LHCN-M2 (cell line): ENCODE measurements around the gene MFRP. TPM values are rescaled to one million over a fixed set of nuclear protein-coding genes. Genes with fewer than 3 reads are reported as not detected.

Source experiments
- DNase-seq: peaks from one replicate; pipeline ENCODE4 v3.0.0-alpha.2; 2012; ENCODE audit warnings: low read depth
- total RNA-seq: library from RNA; depleted of rRNA; stranded (reverse); fragments of >200 nt; gene quantifications from 2 replicates; pipeline ENCODE4 v1.2.3, GENCODE V29; 2014

MFRP gene
- total RNA-seq, 1 experiment from 2014 or later: not detected

DNA sequence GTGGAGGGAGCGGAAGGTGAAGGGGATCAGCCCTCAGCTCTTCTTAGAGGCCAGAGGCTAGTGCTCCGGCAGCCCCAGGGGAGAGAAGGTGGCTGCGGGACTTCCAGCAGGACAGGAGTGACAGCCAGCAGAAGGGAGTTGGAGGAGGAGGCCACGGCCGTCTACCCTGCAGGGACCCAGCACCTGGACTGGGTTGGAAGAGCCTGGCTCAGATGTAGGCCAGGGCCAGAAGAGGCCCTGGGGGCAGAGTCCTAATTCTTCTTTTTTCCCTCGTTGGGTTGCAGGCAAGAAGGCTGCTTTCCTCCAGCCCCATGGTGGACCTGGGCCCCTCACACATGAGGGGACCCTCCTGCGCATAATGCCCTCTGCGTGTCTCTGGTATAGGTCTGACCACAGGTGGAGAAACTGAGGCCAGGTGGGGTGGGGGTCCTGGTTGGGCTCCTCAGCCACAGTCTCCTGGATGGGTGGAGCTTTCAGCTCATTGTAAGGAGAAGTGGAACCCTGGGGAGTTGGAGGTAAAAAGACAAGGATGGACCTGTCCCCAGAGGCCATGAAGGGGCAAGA, 27.3 kb downstream of the MFRP start:
- DNase-seq: no peak

DNA sequence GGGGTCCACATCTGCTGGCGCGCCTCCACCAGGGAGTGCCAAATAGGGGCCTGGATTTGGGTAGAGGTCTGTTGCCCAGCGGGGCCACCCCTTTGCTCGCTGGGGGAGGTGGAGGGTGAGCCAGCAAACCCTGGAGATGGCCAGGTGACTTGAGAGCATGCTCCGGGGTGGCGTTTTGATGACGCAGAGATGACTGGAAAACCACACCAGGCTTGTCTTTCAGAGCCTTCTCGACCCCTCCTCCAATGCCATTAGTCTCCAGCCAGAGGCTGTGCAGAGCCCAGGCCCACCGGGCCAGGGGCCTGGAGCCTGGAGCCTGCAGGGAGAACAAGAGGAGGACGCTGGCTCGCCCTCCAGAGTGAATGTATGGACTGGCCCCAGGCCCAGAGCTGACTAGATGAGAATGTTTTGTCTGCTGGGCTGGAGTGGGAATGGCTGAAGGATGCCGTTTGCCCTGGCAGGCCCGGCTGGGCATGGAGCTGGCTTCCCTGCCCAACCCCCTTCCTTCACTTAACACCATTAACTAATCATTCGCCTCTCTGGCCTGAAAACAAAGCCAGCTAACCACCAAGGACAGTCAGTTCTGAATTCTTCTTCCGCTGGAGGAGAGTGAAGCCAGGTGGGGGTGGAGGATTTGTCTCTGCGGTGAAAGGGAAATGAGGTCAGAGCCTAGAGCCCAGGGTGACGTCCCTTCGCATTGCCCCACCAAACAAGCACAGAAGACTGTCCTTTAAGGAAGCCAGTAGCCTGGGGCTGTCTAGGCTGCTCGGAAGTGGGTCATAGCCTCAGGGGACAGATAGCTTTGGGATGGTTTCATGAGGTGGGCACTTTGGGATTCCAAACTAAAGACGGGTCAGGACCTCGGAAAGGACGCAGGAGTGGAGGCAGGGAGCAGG, 28.0 kb downstream of the MFRP start:
- no peak for DNase-seq

DNA sequence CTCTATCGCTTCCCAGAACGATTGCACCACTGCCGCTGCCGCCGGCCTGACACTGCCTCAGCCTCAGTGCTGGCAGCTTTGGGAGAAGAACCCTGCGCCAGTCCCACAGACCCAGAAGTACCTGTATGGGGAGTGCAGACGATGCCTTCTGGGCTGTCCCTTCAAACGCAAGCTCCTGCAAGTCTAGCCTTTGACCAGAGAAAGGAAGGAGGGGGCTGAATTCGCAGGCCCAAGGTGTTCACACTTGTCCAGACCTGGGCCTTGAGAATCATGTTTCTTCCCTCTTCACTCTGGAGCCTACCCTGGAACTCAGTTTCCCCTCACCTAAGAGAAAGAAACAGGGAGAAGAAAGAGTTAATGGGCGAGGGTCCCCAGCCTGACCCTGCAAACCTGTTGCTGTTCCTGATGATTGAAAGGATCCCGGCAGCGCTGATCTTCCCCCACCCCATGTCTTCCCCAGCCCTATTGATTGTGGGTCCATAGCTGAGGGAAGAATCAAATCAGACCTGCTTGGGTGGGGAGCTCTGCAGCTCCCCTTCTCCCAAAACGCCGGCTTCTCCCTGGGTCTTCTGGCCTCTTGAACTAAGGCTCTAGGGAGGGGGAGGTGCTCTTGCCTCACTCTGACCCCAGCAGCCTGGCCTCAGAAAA, 28.8 kb downstream of the MFRP start:
- no peak for DNase-seq

DNA sequence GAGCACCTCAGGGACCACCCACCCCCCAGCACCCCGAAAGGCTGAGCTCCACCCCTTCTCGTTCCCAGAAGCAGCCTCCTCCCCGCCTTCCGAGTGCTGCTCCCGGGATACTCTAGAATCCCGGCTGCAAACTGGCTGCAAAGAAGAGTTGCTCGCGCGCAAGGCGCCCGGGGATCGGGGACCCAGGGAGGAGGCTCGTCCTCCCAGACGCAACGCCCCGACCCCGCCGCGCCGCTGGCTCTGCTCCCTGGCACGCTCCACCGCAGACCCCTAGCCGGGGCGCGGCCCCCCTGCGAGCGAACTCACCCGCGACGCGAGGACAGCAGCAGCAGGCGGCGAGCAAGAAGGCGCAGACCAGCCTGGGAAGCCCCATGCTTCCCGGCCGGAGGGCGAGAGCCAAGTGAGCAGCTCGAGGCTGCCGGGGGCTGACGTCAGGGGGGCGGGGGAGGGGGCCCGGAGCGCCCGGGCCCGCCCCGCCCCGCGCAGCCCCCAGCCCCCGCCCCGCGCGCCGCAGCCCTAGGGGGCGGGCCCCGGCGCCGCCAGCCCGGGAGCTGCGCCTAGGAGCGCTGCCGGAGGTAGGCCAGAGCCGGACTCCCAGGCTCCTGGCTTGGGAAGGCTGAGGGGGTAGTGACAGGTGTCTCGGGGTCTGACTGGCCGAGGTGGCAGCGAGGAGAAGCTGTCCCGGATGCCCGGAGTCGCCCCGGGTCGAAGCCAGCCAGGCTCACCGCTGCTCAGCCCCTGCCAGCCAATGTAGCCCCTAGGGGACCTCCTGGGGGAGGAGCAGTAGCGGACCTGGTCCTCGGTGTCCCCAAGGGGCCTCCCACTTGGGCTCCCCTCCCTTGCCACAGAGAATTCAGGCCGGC, 29.5 kb downstream of the MFRP start, which contains the start of gene MCAM:
TSS of gene MCAM (minus strand) at position 402 of the 863 bp plus-strand sequence. CDS start at position 373, 29 bp downstream.
- DNase-seq: no peak

DNA sequence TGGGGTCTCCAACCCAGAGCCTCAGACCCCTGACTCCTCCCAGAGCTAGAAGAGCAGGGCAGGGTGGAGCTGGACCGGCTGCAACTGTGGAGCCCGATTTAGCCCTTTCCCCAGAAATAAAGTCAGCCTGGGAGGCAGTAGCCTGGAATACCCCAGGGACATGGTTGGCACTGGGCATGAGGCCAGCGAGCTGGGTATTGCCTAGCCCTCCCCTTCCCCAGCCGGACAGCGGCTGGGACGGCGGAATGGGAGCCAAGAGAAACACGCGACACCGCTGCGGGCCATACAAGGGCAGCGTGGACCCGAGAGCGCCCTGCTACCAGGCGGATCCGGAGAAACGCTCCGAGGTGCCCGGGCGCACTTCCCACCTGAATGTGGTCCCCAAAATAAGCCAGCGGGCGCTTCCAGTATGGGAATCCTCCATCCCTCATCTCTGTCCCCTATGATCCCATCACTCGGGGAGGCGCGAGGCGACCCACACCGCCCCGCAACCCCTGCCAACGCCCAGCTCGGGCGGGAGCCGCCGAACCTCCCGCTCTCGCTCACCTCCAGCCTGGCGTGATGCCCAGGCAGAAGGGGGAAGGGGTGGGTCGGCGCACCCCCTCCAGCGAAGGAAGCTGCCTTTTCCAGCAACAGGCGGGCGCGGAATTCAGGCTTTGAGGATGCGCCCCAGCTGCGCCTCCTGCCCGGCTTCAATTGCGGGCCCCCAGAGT, 30.3 kb downstream of the MFRP start:
- peak; percentile 35 for DNase-seq

DNA sequence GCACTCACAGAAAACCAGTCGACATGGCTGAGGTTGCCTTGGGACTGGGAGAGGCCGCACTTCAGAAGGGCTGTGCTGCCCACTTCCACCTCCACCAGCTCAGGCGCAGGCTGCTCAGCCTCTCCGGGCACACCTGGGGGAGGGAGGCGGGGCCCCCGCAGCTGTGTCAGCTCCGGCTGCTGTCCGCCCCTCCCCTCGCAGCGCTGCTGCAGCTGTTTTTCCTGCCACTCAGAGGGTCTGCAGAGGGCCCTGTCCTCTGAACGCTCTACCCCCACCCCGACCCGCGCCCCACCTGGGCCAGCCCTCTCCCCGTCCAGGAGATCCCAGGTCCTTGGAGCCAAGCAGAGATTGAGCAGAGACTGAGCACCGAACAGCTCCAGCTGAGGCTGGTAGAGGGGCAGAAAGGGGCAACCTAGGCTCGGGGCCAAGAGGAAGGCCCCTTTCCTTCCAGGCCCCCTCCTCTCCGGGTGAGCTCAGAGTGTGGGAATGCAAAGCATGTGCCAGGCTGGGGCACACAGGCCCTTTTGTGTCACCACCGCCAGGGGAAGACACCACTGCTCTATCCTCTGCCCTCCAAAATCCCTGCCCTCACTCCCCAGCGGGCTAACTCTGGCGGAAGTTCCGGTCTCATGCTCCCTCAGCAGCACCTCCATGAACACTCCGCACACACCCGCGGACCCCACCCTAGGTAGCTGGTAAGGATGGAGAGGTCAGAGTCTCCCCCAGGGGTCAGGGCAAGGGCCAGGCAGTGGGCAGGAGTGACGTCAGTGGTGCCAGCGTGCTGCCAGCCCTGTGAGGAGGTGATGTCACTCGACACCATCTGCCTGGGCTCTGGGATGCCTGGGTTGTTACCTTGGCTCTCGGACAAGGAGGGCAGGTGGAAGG, 31.1 kb downstream of the MFRP start:
- no peak for DNase-seq

DNA sequence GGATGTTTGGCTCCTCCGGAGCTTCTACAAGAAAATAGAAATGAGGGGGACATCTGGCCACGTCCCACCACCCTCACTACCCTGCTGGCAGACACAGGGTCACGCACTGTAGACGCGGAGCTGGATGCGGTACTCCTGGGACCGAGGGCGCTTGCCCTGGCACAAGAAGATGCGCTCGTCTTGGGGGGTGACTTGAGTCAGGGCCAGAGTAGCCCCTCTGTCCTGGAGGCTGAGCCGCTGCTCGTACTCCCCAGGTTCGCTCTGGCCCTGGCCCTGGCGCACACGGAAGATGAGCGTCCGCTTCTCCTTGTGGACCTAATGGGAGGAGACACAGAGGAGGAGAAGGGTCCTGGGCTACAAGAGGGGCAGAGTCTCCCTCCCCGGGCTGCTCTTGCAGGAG, 31.8 kb downstream of the MFRP start:
- DNase-seq: no peak

DNA sequence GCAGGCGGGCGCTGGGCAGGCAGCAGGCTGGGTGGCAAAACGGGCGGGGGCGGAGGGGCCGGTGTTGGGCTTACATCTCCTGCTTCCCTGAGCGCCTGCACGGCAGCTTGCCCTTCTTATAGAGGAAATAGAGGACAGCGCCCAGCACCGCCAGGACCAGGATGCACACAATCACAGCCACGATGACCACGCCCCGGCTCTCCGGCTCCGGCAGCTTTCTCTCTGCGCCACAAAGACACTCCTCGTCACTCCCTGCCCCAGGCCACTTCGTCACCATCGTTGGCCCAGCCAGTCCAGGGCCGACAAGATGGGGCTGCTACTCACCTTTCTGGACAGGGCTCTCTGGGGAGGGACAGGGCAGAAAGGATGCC, 35.8 kb downstream of the MFRP start:
- DNase-seq: no peak

DNA sequence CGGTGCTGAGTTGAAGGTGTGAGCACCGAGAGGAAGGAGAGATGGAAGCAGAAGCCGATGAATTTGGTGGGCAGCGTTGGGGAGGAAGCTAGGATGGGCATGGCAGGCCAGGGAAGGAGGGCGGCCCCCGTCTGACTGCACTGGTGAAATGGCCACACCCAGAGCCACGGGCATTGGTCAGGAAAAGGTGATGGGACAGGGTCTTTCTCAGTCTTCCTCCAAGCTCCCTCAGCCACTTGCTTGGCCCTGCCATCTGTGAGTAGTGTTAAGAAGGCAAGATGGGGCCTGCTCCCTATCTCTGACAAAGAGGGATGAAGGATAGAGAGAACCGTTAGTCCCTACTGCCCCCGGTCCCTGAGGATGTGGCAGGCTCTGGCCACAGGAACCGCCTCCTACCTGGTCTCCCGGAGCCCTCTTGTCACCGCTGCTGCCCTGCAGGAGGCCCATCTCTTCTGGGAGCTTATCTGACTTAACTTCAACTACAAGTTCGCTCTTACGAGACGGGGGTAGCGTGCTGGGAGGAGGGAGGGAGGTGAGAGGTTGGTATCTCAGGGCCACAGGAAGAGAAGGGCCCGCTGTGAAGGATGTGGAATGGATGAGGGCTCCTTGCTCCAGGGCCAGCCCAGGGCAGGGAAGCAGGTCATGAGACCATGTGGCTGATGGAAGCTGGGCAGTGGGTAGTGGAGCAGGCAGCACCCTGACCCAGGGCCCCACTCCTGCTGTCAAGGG, 36.4 kb downstream of the MFRP start:
- DNase-seq: no peak

DNA sequence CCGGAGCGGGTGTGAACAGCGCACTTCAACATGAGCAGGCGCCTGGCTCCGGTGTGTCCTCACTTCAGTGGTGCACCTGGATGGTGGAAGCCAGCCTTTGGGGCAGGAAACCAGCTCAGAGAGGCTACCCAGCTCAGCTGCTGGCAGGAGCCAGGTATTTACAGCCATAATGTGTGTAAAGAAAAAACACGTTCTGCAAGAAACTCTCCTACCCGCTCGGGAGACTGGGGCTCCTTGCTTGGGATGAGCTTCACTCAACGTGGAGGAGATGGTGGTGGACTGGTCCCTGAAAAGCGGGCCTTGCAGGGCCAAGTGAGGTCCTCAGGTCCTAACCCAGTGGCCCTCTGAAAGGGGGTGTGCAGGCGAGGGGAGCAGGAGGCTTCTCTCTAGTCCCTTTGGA, 37.1 kb downstream of the MFRP start:
- no peak for DNase-seq

DNA sequence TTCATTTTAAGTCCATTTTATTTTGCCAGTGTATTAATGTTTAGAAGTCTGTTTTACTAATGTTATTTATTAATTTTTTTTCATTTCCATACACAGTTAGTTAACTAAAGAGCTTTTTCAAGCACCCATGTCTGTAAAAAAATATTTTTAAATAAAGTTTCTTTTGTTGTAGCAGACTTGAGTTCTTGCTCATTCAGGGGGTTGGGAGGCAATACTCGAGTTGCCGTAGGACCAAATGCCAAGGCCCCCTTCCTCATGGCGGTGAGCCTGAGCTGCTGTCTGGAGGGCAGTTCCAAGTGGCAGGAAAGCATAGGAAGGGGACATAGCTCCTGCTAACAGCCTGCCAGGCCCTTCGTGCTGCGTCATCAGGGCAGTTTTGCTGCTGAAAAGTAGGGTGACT, 38.5 kb downstream of the MFRP start:
- DNase-seq: no peak

DNA sequence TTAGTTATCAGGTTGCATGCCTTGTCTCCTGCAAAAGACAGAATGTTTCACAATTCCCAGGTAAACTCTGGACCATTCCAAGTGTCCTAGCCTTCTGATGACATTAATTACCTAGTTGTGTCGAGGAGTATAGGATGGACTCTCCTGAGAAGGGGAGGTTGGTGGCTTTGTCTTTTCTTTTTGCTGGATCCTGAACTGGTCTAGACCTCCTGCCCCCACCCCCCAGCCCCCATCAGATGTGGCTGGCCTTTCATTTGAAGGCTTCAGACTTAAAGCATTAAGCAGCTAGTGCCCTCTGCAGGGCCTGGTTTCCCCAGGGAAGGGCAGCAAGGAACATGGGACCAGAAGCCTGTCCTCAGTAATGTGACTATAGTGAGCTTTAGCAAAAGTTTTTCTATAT, 39.3 kb downstream of the MFRP start:
- DNase-seq: no peak

DNA sequence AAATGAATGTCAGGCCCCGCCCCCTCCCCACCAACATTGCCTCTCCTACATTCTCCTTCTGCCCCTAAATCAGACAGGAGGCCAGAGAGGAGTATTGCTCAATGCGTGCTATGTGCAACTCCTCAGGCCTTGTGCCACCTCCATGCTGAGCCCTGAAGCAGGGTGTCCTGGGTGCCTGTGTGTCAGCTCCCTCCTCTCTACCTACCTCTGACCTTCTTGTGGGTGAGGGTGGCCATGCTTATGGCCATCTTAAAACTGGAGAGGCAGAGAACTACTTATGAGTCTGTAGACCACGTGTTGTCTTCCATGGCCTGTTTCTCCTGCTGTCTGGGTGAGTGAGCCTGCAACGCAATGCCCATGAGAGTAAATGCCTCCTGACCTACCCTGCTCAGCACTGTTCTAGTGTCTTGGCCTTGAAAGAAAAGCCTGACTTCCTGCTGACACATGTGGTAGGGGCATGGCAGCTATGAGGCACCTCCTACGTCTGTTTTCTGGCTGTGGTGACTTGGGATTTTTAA, 40.1 kb downstream of the MFRP start:
- peak; percentile 55 for DNase-seq

DNA sequence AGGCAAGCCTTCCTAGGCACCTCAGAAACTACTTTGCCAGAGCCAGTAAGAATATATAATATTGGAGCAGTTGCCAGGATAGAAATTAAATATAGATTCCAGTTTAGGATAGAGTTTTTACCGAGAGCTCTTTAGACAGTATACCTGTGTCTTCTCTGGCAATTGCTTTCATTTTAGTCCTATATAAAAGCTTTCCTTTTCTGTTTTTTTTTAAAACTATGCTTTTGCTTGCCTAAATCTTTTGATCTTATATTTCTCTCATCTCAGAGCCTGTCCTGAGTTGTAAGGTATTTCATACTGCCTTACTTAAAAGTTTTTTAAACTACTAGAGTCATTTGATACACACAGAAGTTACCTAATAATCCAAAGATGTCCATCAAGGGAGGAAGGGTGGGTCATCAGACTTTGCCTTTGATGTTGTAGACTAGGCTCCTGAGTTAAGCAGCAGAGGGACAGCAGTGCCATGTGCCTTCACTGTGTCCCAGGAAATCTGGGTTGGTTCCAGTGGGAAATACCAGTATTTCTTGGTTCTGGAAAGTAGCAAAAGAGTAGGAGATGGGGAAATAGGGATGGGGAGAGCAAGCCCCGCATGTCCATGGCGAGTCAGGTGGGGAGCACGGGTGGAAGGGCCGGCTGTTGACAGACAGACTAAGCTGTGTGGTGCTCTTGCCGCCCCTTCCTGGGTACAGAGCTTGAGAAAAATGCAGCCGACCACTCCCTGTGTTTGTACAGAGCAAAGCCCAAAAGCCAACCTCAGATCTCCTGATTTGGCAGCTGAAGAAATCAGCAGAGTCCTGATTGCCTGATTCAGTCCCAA, 40.7 kb downstream of the MFRP start:
- DNase-seq: no peak

DNA sequence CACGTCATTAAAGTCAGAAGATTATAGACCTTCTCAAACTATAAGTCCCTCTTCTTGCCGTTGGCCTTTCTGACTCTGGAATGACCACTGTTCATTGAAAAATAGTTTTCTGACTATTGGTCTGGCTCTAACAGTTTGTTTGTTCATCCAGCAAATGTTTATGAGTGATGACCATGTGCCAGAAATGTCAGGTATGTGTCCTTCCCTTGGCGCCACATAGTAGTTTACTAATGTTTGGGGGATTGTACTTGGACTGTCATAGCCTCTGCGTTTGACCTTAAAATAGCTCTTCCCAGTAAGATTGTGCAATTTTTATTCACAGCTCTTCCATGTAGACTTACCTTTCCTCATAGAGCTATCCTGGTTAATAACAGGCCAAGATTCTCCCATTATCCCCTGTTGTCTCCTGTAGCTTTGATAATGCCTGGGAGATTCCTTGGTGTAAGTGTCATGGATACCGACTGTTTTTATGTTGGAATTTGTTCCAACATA, 43.2 kb downstream of the MFRP start:
- no peak for DNase-seq

DNA sequence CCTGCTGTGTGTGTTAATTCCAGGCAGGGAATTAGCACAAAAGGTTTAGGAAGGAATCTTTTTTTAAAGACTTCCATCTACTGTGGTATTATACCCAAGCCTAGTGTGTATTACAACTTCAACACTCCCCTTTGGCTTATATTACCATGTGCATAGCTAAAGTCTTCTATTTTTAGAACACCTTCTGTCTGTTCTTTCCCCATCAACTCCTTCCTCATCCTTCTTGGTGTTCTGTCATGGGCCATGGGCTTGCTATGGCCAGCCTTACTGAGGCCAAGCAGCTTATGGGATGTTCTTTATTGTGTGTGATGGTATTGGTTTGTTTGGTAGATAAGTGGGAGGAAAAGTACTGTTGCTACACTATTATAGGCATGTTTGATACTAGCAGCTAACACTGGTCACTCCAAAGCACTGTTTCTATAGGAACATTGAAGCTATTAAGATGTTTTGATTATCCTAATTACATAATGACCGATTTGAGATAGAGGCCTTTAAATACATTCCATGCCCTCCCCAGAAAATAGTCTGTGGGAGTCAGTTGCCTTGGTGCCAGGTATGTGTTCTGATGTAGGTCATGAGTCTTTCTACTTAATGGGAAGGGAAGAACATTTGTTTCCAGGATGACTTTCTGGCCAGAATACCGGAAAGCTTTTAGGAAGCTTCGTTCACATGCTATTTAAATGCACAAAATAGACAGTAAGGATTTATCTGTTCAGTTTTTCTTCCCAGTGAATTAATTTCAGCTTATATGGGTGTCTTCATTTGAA, 46.1 kb downstream of the MFRP start:
- no peak for DNase-seq

DNA sequence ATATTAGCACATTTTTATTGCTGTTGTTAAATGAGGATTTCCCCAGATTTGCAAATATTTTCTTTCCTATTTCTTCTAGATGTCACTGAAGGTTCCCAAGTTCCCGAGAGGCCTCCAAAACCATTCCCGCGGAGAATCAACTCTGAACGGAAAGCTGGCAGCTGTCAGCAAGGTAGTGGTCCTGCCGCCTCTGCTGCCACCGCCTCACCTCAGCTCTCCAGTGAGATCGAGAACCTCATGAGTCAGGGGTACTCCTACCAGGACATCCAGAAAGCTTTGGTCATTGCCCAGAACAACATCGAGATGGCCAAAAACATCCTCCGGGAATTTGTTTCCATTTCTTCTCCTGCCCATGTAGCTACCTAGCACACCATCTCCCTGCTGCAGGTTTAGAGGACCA, 47.1 kb downstream of the MFRP start:
- no peak for DNase-seq
